NCI-H2107 treated with DMSO at 0.1 percent for 48 hours (cell line): Measurements from ENCODE around the gene KLF11.

Experiments used
- DNase-seq: peaks from one replicate; lab custom pipeline; 2025; ENCODE audit not compliant: unreplicated experiment; lab: John Stamatoyannopoulos, UW

Gene KLF11

GRCh38 chr2:10039658-10040410 lies 3.5 kb upstream of the KLF11 start:
- no peak for DNase-seq

- no peak for DNase-seq
These were observed 1.6 kb upstream of the KLF11 start for GRCh38 chr2:10041711-10042110.

- no peak for DNase-seq
These were observed 819 bp upstream of the KLF11 start for GRCh38 chr2:10042301-10043161.

- no peak for DNase-seq
These were observed 704 bp downstream of the KLF11 start for GRCh38 chr2:10043906-10044601.

- DNase-seq, result no peak
These were observed 2.4 kb downstream of the KLF11 start for GRCh38 chr2:10045561-10046355.

DNA sequence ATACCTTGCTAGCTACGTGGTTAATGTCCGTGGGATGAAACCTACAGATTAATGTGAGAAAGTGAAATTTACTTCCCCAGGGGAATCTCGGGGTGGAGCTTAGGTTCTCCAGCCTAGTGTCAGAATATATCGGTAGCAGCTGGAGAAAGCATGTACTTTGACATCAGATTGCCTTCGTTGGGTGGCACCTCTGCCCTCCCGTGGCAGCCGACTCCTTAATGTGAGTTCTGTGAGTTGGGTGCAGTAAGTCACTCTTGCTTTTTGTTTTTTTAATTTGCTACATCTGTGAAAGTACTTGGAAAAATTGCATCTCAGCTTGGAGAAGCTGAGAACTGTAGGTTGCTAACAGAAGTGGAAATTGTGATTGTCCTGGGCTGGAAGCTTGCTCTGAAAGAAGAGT lies 3.6 kb downstream of the KLF11 start:
- no peak for DNase-seq

DNA sequence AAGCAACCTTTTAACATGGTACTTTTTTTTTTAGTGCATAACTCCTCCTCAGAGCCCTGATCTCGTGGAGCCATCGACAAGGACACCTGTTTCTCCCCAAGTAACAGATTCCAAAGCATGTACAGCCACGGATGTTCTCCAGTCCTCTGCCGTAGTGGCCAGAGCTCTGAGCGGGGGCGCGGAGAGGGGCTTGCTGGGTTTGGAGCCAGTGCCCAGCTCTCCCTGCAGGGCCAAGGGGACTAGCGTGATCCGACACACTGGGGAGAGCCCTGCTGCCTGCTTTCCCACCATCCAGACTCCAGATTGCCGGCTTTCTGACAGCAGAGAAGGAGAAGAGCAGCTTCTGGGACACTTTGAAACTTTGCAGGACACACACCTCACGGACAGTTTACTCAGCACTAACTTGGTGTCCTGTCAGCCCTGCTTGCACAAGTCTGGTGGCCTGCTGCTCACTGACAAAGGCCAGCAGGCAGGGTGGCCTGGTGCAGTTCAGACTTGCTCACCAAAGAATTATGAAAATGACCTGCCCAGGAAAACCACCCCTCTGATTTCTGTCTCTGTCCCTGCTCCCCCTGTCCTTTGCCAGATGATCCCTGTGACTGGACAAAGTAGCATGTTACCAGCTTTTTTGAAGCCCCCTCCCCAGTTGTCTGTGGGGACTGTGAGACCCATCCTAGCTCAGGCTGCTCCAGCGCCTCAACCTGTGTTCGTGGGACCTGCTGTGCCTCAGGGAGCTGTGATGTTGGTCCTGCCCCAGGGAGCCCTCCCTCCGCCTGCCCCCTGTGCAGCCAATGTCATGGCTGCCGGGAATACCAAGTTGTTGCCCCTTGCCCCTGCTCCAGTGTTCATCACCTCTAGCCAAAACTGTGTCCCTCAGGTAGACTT lies 4.5 kb downstream of the KLF11 start:
- DNase-seq, result no peak

GRCh38 chr2:10048501-10049171 lies 5.3 kb downstream of the KLF11 start:
- peak; percentile 39 for DNase-seq

GRCh38 chr2:10052216-10052615 lies 8.9 kb downstream of the KLF11 start:
- DNase-seq, result no peak

DNA sequence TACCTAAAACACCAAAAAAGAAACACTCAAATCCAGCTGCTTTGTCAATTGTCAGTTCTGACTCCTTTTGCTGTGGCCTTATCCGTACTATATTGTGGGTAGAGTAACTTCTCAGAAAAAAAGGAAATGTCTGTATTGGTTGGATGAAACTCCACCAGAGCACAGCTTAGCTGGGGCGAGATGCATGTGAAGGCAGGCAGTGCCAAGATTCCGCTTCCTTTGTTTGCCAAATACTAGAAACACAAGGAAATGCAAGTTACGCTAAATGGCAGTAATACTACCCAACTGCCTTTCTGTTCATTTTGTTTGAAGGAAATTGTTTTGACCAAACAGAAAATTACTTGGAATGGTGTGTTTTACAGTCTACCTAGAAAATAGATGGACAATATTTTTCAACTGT lies 10.0 kb downstream of the KLF11 start:
- no peak for DNase-seq

DNA sequence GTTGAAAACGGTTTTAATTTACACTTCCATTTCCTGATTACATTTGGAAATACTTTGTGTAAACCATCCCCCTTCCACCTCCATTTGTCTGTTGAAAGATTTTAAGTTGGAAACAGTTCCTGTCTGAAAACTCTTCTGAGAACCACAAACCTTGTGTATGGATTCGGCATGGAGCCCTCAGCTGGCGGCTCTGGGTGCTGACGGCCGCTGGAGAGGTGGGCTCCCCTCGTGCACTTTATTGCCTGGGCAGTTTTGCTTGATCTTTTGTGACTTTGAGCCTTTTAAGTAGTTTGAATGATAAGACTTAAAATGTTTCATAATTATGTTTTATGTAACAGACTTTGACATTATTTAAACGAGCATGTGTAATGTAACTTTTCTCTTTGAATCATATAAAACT lies 11.1 kb downstream of the KLF11 start:
- DNase-seq, result no peak

DNA sequence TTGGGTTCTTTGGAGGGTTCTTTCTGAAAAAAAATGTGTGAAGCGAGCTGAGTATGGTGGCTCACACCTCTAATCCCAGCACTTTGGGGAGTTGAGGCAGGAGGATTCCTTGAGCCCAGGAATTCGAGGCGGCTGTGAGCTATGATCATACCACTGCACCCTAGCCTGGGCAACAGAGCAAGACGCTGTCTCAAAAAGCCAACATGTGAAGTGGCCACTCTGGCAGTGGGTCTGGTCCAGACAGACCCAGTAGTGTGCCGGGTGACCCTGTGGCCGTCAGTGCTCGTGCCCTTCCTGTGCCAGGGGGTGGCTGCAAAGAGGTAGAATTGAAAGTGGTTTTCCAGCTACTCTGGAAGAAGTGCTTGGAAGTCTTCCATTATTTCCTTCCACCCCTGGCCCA lies 11.6 kb downstream of the KLF11 start:
- DNase-seq, result no peak

- DNase-seq, result no peak
These were observed 13.1 kb downstream of the KLF11 start for GRCh38 chr2:10056439-10056838.

DNA sequence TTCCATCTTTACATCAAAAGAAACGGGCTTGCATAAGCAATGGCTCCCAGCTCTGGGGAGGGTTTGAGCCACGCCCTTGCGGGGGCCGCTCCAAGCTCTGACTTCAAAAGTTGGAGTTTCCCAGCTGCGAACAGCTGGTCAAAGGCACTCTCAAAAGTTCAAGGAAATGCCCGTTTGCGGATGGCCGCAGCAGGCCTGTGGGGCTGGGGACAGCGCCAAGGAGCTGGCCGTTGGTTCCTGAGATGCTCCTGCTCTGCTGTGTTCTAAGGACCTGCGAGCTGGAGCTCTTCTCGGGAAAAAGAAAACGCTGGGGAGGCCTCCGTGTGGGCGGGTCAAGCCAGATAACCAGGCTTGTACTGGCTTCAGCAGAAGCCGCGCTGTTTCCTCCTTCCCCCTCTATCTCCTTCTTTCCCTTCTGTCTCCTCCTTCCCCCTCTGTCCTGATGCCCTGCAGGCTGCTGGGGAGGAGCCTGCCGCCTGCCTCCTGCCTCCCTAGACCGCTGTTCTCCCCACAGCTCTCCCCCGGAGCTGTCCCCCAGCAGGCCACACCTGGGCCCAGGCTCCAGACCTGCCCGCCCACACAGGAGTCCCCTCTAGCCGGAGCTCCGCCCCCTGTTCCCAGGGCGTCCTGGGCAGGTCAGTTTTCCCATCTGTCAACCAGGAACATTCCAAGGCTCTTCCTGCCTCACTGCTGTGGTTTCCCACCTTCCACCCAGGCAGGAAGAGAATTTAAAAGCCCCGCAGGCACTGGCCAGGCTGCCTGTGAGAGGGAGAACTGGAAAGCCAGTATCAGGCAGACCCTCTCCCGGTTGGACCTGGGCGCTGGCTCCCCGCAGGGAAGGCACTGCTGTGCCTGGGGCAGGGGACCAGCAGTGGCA lies 14.1 kb downstream of the KLF11 start:
- no peak for DNase-seq

DNA sequence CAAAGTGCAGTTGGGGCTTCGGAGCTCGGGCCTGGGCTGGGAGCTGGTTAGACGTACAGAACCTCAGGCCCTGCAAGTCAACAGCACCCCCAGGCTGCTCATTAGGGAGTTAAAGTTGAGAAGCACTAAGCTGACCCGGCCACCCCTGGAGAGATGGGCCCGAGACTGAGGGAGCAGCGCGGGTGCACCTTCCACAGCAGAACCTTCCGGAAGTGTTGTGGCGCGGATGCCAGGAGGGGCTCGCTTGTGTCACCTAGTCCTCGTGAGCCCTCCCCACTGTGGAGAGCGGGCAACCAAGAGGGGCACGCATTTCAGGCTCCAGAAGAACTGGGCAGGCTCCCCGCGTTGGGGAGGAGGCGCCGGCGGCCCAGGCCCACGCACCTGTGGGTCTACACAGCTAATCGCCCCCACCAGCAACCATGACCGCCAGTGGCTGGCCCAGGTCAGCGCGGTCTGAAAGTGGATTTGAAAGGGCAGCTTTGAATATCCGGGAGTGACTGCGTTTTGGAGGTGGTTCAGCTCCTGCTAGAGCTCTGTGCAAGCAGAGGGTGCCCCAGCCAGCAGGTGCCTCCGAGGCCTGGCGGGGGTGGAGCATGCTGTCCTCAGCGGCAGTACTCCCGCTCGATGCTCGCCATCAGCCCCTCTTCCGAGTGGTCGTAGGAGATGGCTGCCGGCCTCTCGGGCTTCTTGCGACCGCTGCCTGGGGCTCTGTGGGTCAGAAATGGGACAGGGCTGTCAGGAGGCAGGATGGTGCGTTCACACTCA lies 15.1 kb downstream of the KLF11 start:
- DNase-seq, result no peak

DNA sequence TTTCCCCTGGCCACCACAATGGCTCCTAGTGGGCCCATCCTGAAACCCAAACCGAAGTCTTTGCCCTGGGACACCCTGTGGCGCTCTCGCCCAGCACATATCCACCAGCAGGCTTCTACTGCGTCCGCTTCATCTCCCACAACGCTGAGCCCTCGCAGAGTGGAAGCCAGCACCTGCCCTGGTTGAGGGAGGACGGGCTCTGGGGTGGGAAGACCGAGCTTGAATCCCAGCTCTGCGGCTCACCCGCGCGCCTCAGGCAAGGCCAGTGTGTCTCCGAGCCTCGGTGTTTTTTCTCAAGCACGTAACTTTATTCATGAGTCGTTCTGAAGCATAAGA lies 15.6 kb downstream of the KLF11 start:
- DNase-seq, result no peak

GRCh38 chr2:10059552-10060335 lies 16.4 kb downstream of the KLF11 start:
- DNase-seq, result no peak
